Stimulated activated CD8-positive, alpha-beta memory T cell treated with anti-CD3 and anti-CD28 coated beads, Interleukin-15, amount 100 ng/mL, for 1 hour (primary cell): Measurements from ENCODE around the gene JCAD.
"Not testable (repeated sequence)": the region's sequence is repeated elsewhere in the genome, so short reads cannot be mapped to it uniquely, and the experiment has no call there.

ENCODE experiments used
- DNase-seq: peaks from one replicate; pipeline ENCODE4 v3.0.0-alpha.2; 2020; ENCODE audit warnings: low read depth

JCAD gene

DNA sequence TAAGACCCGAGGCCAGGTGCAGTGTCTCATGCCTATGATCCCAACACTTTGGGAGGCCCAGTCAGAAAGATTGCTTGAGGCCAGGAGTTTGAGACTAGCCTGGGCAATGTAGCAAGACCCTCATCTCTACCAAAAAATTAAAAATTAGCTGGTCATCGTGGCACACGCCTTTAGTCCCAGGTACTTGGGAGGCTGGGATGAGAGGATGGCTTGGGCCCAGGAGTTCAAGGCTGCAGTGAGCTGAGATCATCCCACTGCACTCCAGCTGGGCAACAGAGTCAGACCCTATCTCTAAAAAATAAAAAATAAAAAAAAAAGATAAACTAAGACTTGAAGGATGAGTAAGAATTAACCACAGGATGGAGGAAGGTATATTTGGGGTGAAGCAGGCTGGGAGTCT, 77.9 kb downstream of the JCAD start:
- DNase-seq, result no peak

DNA sequence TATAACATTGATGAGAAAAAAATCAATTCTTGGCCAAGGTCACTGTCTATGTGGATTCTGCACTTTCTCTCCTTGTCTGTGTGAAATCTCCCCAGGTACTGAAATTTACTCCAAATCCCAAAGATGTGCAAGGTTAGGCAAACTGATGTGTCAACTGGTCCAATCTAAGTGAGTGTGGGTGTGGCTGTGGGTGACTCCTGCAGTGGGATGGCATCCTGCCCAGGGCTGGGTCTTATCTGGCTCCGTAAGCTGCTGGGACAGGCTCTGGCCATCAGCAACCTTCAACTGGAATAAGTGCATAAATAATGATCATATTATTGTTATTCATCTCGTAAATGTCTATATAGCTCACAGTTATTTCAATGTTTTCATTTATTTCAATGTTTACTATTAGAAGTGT, 79.3 kb downstream of the JCAD start:
- DNase-seq, result no peak

DNA sequence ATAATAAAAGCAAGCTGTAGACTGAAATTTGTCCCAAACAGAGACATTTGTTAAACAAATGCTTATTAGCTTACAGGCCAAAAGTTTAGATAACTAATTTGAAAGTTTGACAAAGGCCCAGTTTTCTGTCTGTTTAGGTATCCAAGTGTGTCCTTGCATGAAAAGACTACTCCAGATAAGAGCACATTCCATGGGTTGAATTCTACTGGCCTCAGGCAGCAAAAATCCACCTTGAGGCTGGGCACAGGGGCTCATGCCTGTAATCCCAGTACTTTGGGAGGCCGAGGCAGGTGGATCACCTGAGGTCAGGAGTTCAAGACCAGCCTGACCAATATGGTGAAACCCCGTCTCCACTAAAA, 80.0 kb downstream of the JCAD start:
- not testable (repeated sequence) for DNase-seq

DNA sequence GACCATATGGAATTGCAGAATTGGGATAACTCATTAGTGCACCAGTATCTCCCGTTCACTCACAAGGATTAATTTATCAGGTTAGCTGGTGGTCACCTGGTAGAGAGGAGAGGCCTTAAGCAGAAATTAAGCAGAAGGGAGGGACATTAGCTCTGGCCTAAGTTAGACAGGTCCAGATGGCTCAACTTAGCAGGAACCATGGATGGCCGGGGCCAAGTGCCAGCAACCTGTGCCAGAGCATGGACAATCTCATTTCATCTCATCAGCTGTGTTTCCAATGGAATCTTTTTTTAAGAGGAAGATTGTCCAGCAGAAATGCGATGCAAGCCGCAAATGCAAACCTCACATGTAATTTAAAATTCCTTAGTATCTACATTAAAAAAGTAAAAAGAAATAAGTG, 82.2 kb downstream of the JCAD start:
- no peak for DNase-seq

DNA sequence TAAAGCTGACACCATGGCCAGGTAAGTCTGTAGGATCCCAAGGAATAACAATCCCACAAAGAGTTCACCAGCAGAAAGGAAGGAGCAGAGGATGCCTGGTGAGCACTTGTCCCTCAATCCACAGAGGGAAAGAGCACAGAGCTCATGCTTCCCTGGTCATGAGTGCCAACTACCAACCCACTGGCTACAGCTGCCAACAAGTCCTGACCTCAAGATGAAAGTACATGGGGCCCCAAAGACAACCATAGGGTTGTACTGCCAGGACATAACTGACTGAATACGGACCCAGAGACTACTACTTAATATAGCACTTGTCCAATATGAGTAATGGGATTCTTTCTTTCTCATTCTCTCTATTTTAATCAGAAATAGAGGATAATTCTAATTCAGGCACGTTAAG, 83.3 kb downstream of the JCAD start:
- DNase-seq, result no peak

DNA sequence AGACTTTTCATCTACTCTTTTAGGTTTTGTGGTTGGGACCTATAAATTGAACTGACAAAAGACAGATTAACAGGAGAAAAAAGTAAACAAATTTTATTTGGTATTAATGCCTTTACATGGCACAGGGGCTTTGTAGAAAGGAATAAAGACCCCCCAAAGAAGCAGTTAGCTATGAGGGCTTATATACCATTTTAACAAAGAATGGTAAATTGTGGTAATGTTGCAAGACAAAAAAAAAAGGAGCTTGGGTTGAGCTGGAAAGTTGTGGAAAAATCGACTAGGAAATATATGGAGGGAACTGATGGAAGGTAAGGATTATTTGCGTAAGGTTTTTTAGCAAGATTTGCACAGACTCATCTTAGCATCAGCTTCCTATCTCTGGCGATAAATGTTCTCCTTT, 84.6 kb downstream of the JCAD start:
- DNase-seq, result no peak

DNA sequence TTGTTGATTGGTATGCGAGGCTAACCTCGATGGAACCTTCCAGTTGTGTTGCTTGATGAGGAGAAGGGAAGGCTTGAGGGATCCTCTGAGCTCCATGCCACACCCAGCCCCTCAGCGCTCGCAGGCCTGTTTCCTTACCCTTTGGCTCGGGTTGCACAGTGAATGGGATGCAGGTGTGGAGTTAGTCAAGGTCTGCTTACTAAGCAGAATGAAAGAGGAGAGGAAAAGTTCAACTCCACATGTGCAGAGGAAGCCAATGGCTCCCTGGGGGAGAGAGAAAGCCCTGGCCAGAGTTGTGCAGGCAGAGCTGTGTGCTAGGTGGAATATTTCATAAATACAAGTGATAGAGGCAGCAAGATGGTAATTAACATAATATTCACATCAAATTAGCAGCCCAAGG, 85.5 kb downstream of the JCAD start:
- DNase-seq, result no peak

DNA sequence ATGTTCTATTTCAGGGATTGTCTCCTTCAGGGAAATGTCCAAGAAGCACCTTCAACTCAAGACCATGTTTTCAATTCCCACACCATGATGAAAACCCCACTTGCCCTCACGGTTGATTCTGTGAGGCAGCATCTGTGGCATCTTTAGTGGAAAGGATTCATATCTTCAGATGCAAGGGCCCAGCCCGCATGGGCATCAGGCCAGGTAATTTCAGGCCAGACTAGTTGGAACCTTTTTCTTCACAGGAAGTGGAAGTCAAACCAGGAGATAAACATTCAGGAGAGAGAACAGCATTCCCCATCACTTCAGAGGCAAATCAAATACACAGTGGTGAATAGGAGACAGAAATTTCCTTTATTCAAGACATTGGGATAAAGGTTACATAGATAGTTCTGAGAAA, 88.8 kb downstream of the JCAD start:
- no peak for DNase-seq

DNA sequence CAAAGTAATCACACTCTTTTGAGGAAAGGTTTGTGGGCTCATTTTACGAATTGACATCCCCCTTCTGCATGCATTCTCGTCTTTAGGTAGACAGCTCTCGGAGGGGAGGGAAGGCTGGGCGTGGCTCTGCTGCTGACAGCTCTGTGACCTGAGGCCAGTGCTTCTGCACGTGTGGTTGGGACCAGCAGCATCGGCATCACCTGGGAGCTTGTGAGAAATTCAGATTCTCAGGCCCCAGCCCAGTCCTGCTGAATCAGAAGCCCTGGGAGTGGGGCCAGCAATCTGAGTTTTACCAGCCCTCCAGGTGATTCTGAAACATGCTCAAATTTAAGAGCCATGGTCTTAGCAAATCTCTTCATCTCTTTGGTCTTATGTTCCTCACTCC, 89.4 kb downstream of the JCAD start:
- no peak for DNase-seq

DNA sequence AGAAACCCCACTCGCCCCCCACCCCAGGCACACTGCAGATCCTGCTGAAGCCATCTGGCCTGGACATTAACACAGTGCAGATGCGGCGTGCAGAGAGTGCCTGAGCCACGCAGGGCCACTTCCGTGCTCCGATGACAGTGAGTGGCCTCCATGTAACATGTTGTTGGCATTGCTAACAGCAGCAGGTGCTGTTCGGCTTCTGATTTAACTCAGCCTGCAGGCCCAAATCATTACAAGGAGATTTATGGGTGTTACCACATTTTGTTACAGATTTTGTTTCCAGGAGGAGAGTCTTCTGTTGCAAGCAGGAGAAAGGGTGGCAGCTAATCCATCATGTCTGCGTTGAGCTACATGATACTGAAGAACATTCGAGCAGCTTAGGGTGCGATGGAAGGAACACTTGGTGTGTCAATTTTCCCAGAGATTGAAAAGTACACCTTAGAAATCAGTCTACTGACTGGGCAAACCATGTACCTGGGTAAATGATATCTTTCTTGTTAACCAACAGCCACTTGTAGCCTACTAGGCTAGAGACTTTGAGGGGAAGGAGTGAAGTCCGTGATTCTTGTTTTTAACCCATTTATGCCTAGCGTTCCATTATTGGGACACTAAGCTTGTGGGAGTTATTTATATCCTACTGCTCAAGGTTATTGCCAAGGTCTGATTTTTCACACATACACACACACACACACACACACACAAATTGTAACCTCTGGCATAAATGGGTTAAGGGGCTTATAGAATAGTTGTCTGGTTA, 90.0 kb downstream of the JCAD start:
- no peak for DNase-seq

DNA sequence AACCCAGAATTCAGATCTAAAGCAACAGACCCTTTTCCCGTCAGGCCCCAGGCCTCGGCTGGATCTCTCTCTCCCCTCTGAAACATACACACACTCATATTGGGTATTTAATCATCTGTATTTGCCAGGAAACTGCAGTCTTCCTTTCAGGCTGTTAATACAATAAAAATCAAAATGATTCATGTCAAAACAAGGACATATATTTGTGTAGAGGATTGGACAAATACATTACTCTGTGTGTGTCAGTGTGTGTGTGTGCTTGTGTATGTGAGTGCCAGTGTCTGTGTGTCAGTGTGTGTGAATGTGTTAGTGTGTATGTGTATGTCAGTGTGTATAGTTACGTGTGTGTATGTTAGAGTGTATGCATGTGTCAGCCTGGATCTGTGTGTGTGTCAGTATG, 90.8 kb downstream of the JCAD start:
- DNase-seq, result no peak

DNA sequence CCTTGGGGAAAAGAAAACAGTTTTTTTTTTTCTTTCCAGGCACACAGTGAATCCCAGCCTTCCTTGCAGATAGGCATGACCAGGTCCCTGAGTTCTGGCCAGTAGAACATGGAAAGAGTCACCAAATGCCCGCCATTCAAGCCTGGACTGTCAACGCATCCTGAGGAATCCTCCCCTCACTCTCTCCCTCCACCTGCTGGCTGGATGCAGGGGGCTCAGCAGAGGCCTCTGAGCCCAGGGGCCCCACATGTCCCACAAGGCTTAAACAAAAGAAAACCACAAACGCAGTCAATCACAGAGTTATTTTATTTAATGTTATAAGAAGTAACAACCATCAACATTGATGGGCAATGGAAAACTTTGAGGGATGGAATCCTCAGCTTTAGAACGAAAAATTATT, 93.1 kb downstream of the JCAD start:
- DNase-seq, result no peak
